ENCODE measurements around the gene EGLN3.

Gene EGLN3

GRCh38 chr14:33915682-33916081, 35.2 kb downstream of the EGLN3 start:
- in situ Hi-C loops (cut with HindIII; ENCODE audit: low sequenced_read_pairs) = no loop called here

- in situ Hi-C loops (cut with HindIII; ENCODE audit: low sequenced_read_pairs) = no loop called here
These were observed 36.0 kb downstream of the EGLN3 start for GRCh38 chr14:33914676-33915516.

GRCh38 chr14:33911046-33911445, 39.8 kb downstream of the EGLN3 start:
- in situ Hi-C loops (cut with HindIII; ENCODE audit: low sequenced_read_pairs) = no loop called here

GRCh38 chr14:33910435-33910834, 40.4 kb downstream of the EGLN3 start:
- in situ Hi-C loops (cut with HindIII; ENCODE audit: low sequenced_read_pairs) = no loop called here

- in situ Hi-C loops (cut with HindIII; ENCODE audit: low sequenced_read_pairs) = no loop called here
These were observed 41.3 kb downstream of the EGLN3 start for GRCh38 chr14:33909380-33910084.

- in situ Hi-C loops (cut with HindIII; ENCODE audit: low sequenced_read_pairs) = no loop called here
These were observed 42.2 kb downstream of the EGLN3 start for GRCh38 chr14:33908540-33909223.

- in situ Hi-C loops (cut with HindIII; ENCODE audit: low sequenced_read_pairs) = no loop called here
These were observed 43.9 kb downstream of the EGLN3 start for GRCh38 chr14:33906968-33907367.

- in situ Hi-C loops (cut with HindIII; ENCODE audit: low sequenced_read_pairs) = no loop called here
These were observed 46.3 kb downstream of the EGLN3 start for GRCh38 chr14:33904609-33905008.

GRCh38 chr14:33903369-33903768, 47.5 kb downstream of the EGLN3 start:
- in situ Hi-C loops (cut with HindIII; ENCODE audit: low sequenced_read_pairs) = no loop called here

GRCh38 chr14:33902363-33902762, 48.5 kb downstream of the EGLN3 start:
- in situ Hi-C loops (cut with HindIII; ENCODE audit: low sequenced_read_pairs) = no loop called here

- in situ Hi-C loops (cut with HindIII; ENCODE audit: low sequenced_read_pairs) = no loop called here
These were observed 49.3 kb downstream of the EGLN3 start for GRCh38 chr14:33901426-33902155.

GRCh38 chr14:33900706-33901105, 50.2 kb downstream of the EGLN3 start:
- in situ Hi-C loops (cut with HindIII; ENCODE audit: low sequenced_read_pairs) = no loop called here

GRCh38 chr14:33899723-33900341, 51.0 kb downstream of the EGLN3 start:
- in situ Hi-C loops (cut with HindIII; ENCODE audit: low sequenced_read_pairs) = no loop called here

GRCh38 chr14:33897878-33898535, 52.9 kb downstream of the EGLN3 start:
- in situ Hi-C loops (cut with HindIII; ENCODE audit: low sequenced_read_pairs) = no loop called here

GRCh38 chr14:33897382-33897781, 53.5 kb downstream of the EGLN3 start:
- in situ Hi-C loops (cut with HindIII; ENCODE audit: low sequenced_read_pairs) = no loop called here

GRCh38 chr14:33894339-33894738, 56.5 kb downstream of the EGLN3 start:
- in situ Hi-C loops (cut with HindIII; ENCODE audit: low sequenced_read_pairs) = no loop called here

GRCh38 chr14:33891700-33892099, 59.2 kb downstream of the EGLN3 start:
- in situ Hi-C loops (cut with HindIII; ENCODE audit: low sequenced_read_pairs) = no loop called here

- in situ Hi-C loops (cut with HindIII; ENCODE audit: low sequenced_read_pairs) = no loop called here
These were observed 66.0 kb downstream of the EGLN3 start for GRCh38 chr14:33884916-33885315.

- in situ Hi-C loops (cut with HindIII; ENCODE audit: low sequenced_read_pairs) = no loop called here
These were observed 70.5 kb downstream of the EGLN3 start for GRCh38 chr14:33880330-33880729.

GRCh38 chr14:33879684-33880286, 71.1 kb downstream of the EGLN3 start:
- in situ Hi-C loops (cut with HindIII; ENCODE audit: low sequenced_read_pairs) = no loop called here
